ENCODE measurements around the gene KCNQ1. TPM values are rescaled to one million over a fixed set of nuclear protein-coding genes. Genes with fewer than 3 reads are reported as not detected.

KCNQ1 gene
- total RNA-seq, 4 donors from 2014 or later: 3.2 to 12.7 (median 5.5) TPM

DNA sequence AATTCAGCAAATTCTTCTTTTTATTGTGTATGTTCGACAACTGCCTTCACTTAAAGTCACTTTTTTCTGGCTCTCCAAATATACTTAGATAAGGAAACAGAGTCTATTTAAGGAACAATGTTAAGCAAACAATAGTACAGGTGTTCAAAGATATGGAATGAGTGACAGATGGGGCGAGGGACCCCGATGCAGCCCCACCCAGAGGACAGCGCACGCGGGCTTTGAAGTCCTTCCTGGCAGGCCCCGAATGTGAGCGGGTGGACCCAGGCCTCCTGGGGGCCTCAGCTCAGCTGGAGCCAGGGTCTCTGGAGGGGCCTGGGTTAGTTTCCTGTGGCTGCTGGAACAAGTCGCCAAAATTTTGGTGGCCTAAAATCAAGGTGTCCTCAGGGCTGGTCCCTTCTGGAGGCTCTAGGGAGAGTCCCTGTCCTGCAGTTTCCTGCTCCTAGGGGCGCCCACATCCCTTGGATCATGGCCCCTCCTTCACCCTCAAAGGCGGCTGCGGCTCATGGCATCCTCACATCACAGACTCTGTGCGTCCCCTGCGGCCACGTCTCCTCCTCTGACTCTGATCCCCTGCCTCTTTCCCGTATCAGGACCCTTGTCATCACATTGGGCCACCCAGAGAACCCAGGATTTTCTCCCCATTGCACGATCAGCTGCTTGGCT, 295.6 kb downstream of the KCNQ1 start:
- TF ChIP-seq, protein P1, sequence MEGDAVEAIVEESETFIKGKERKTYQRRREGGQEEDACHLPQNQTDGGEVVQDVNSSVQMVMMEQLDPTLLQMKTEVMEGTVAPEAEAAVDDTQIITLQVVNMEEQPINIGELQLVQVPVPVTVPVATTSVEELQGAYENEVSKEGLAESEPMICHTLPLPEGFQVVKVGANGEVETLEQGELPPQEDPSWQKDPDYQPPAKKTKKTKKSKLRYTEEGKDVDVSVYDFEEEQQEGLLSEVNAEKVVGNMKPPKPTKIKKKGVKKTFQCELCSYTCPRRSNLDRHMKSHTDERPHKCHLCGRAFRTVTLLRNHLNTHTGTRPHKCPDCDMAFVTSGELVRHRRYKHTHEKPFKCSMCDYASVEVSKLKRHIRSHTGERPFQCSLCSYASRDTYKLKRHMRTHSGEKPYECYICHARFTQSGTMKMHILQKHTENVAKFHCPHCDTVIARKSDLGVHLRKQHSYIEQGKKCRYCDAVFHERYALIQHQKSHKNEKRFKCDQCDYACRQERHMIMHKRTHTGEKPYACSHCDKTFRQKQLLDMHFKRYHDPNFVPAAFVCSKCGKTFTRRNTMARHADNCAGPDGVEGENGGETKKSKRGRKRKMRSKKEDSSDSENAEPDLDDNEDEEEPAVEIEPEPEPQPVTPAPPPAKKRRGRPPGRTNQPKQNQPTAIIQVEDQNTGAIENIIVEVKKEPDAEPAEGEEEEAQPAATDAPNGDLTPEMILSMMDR (IDR thresholded peaks at IDR 0.05; ENCODE audit: low read depth): no peak

GRCh38 chr11:2741006-2741376, 296.2 kb downstream of the KCNQ1 start:
- TF ChIP-seq, protein P1 (IDR thresholded peaks at IDR 0.05; ENCODE audit: low read depth): no peak

- TF ChIP-seq, protein P1 (IDR thresholded peaks at IDR 0.05; ENCODE audit: low read depth): no peak
Observed at GRCh38 chr11:2741377-2742131, 296.7 kb downstream of the KCNQ1 start.

DNA sequence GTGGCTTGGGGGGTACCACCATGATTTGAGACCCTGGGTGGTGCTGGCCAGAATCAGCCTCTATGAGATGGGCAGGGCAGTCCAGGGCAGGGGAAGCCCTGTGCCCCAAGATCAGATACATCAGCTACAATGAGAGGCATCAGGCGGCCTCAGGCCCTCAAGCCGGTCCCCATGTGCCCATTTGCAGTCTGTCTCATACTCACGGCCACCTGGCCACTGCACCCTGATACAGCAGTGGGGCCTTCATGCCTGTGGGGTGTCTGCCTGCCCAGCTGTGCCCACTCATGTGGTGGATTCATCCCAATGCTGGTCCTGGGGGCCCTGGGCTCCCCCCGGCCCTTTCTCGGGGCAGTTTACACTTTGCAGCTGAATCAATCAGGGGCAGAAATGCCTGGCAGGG, 297.4 kb downstream of the KCNQ1 start:
- TF ChIP-seq, protein P1 (IDR thresholded peaks at IDR 0.05; ENCODE audit: low read depth): no peak

GRCh38 chr11:2742611-2743426, 298.0 kb downstream of the KCNQ1 start:
- TF ChIP-seq, protein P1 (IDR thresholded peaks at IDR 0.05; ENCODE audit: low read depth): no peak

GRCh38 chr11:2743427-2744110, 298.8 kb downstream of the KCNQ1 start:
- TF ChIP-seq, protein P1 (IDR thresholded peaks at IDR 0.05; ENCODE audit: low read depth): no peak
